Measurements from ENCODE around the gene PKN1. TPM values are rescaled to one million over a fixed set of nuclear protein-coding genes. Genes with fewer than 3 reads are reported as not detected.
A peak's percentile ranks its signal among the peaks of the same experiment; 100 is the strongest.

PKN1 gene
- total and polyA plus RNA-seq, 9 of the 15 experiments (the other 6 are each of a cell fraction or from before 2014, with no cell fraction given): 0.30 to 228 (median 77.5) TPM

GRCh38 chr19:14497228-14497921 is 64.3 kb downstream of the PKN1 start (continued):
- TF ChIP-seq PRDM10 (IDR thresholded peaks at IDR 0.05; ENCODE audit: partially characterized antibody): peak; percentile 7
- TF ChIP-seq KLF13 (tag; IDR thresholded peaks at IDR 0.05; ENCODE audit: borderline replicate concordance, low read depth): no peak
- no peak for TF ChIP-seq ZFP30 (CRISPR knock-in tag; IDR thresholded peaks at IDR 0.05; ENCODE audit: borderline replicate concordance)
- no peak for TF ChIP-seq ZNF589 (CRISPR knock-in tag; IDR thresholded peaks at IDR 0.05; ENCODE audit: low read depth)
- TF ChIP-seq TFAP4 (CRISPR knock-in tag; IDR thresholded peaks at IDR 0.05; ENCODE audit: borderline replicate concordance): peak; percentile 41; the same call in 1 of the 2 replicates
- TF ChIP-seq NEUROD1 (IDR thresholded peaks at IDR 0.05; ENCODE audit: borderline replicate concordance, low read depth, low read length, partially characterized antibody): no peak
- no peak for TF ChIP-seq ETS2 (tag; IDR thresholded peaks at IDR 0.05; ENCODE audit: borderline replicate concordance, poor library complexity, severe bottlenecking)
- TF ChIP-seq, protein P1, sequence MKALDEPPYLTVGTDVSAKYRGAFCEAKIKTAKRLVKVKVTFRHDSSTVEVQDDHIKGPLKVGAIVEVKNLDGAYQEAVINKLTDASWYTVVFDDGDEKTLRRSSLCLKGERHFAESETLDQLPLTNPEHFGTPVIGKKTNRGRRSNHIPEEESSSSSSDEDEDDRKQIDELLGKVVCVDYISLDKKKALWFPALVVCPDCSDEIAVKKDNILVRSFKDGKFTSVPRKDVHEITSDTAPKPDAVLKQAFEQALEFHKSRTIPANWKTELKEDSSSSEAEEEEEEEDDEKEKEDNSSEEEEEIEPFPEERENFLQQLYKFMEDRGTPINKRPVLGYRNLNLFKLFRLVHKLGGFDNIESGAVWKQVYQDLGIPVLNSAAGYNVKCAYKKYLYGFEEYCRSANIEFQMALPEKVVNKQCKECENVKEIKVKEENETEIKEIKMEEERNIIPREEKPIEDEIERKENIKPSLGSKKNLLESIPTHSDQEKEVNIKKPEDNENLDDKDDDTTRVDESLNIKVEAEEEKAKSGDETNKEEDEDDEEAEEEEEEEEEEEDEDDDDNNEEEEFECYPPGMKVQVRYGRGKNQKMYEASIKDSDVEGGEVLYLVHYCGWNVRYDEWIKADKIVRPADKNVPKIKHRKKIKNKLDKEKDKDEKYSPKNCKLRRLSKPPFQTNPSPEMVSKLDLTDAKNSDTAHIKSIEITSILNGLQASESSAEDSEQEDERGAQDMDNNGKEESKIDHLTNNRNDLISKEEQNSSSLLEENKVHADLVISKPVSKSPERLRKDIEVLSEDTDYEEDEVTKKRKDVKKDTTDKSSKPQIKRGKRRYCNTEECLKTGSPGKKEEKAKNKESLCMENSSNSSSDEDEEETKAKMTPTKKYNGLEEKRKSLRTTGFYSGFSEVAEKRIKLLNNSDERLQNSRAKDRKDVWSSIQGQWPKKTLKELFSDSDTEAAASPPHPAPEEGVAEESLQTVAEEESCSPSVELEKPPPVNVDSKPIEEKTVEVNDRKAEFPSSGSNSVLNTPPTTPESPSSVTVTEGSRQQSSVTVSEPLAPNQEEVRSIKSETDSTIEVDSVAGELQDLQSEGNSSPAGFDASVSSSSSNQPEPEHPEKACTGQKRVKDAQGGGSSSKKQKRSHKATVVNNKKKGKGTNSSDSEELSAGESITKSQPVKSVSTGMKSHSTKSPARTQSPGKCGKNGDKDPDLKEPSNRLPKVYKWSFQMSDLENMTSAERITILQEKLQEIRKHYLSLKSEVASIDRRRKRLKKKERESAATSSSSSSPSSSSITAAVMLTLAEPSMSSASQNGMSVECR (CRISPR knock-in tag; IDR thresholded peaks at IDR 0.05): peak; percentile 47; the same call in 1 of the 2 replicates
- no peak for TF ChIP-seq HDAC8 (tag; IDR thresholded peaks at IDR 0.05)
- TF ChIP-seq SIX5 (IDR thresholded peaks at IDR 0.05; ENCODE audit: borderline replicate concordance in 1 of 2, insufficient read depth in 1 of 2, low read depth in 1 of 2, low read length in 2 of 2): peak in 1 of 2 experiments; percentile 11; a peak in 1 of 4 replicates
- TF ChIP-seq, protein P2, sequence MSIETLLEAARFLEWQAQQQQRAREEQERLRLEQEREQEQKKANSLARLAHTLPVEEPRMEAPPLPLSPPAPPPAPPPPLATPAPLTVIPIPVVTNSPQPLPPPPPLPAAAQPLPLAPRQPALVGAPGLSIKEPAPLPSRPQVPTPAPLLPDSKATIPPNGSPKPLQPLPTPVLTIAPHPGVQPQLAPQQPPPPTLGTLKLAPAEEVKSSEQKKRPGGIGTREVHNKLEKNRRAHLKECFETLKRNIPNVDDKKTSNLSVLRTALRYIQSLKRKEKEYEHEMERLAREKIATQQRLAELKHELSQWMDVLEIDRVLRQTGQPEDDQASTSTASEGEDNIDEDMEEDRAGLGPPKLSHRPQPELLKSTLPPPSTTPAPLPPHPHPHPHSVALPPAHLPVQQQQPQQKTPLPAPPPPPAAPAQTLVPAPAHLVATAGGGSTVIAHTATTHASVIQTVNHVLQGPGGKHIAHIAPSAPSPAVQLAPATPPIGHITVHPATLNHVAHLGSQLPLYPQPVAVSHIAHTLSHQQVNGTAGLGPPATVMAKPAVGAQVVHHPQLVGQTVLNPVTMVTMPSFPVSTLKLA (conservative IDR thresholded peaks at IDR 0.05): no peak
- TF ChIP-seq BACH1 (tag; IDR thresholded peaks at IDR 0.05): 0 out of 2 replicates have a peak, but pooled peaks have one; percentile 32
- no peak for TF ChIP-seq CXXC5 (CRISPR knock-in tag; IDR thresholded peaks at IDR 0.05)
- no peak for TF ChIP-seq SIN3A (IDR thresholded peaks at IDR 0.05; ENCODE audit: borderline replicate concordance in 2 of 2, control insufficient read depth in 1 of 2, low read depth in 2 of 2, low read length in 2 of 2)
